Smooth muscle cell (in vitro differentiated cells): ENCODE measurements around the gene LMOD1. TPM values are rescaled to one million over a fixed set of nuclear protein-coding genes. Genes with fewer than 3 reads are reported as not detected.

Experiments
- DNase-seq: peaks from one replicate; lab custom pipeline; 2025; ENCODE audit not compliant: unreplicated experiment; lab: John Stamatoyannopoulos, UW
- H2AFZ ChIP-seq: fragments of 200-600 bp; sonication (generic); 2 replicates; pipeline ENCODE4 v1.6.0; 2016; ENCODE audit warnings: antibody characterized with exemption, low read depth, mild to moderate bottlenecking
- H3F3A ChIP-seq: fragments of 200-600 bp; sonication (generic); 2 replicates; pipeline ENCODE4 v1.6.0; 2017; ENCODE audit warnings: antibody characterized with exemption, low read depth
- H3K27ac ChIP-seq: fragments of 200-600 bp; sonication (generic); 2 replicates; pipeline ENCODE4 v1.5.1; 2016; ENCODE audit warnings: low read depth, mild to moderate bottlenecking
- H3K27me3 ChIP-seq: fragments of 200-600 bp; sonication (generic); 2 replicates; pipeline ENCODE4 v1.6.1; 2016; ENCODE audit warnings: low read depth, mild to moderate bottlenecking
- H3K36me3 ChIP-seq: fragments of 200-600 bp; sonication (generic); 2 replicates; pipeline ENCODE4 v1.5.1; 2016; ENCODE audit warnings: low read depth
- H3K4me1 ChIP-seq: fragments of 200-600 bp; sonication (generic); 2 replicates; pipeline ENCODE4 v1.5.1; 2016; ENCODE audit warnings: low read depth
- H3K4me2 ChIP-seq: fragments of 200-600 bp; sonication (generic); 2 replicates; pipeline ENCODE4 v1.6.0; 2016; ENCODE audit warnings: mild to moderate bottlenecking
- H3K4me3 ChIP-seq: fragments of 200-600 bp; sonication (generic); 2 replicates; pipeline ENCODE4 v1.5.1; 2016; ENCODE audit warnings: mild to moderate bottlenecking
- H3K79me2 ChIP-seq: fragments of 200-600 bp; sonication (generic); 2 replicates; pipeline ENCODE4 v1.6.0; 2016; ENCODE audit warnings: low read depth, mild to moderate bottlenecking
- H3K9ac ChIP-seq: fragments of 200-600 bp; sonication (generic); 2 replicates; pipeline ENCODE4 v1.6.0; 2016; ENCODE audit warnings: low read depth
- H3K9me3 ChIP-seq: fragments of 200-600 bp; sonication (generic); replicated peaks from 2 replicates; pipeline ENCODE4 v1.5.1; 2016; ENCODE audit warnings: low read depth
- H4K20me1 ChIP-seq: fragments of 200-600 bp; sonication (generic); 2 replicates; pipeline ENCODE4 v1.6.0; 2016; ENCODE audit warnings: low read depth
- WGBS: methylation state at CpG from one replicate; pipeline ENCODE4 v1.1.7; 2016; ENCODE audit warnings: low lambda C conversion rate; 5-methylcytosine and 5-hydroxymethylcytosine counted together
- polyA plus RNA-seq: library from polyadenylated mRNA; unstranded; fragments of >200 nt; fragmentation: Nextera tagmentation; extraction: Ambion mirVana; gene quantifications from 2 replicates; pipeline ENCODE4 v1.2.1, GENCODE V29; 2016
- total RNA-seq: library from RNA; depleted of rRNA; stranded (reverse); fragments of >200 nt; gene quantifications from 2 replicates; pipeline ENCODE4 v1.2.3, GENCODE V29; 2014
- TF ChIP-seq, protein P1 (sequence below): fragments of 200-600 bp; sonication (generic); IDR thresholded peaks from 2 replicates; pipeline ENCODE4 v1.5.1; 2017; ENCODE audit warnings: borderline replicate concordance, mild to moderate bottlenecking, antibody characterized with exemption; ENCODE audit not compliant: insufficient read depth, poor library complexity, severe bottlenecking

The LMOD1 gene
- total and polyA plus RNA-seq, 2 experiments from 2014 or later: 4.0 to 5.6 TPM

- Histone ChIP-seq H3K27me3 (no peaks in the 10 kb centered on the region), H3K4me3 (no peak overlapping the region), H3K4me1 (no peaks in the 10 kb centered on the region), H3F3A (peaks cover 7% of the 10 kb centered on the region), H3K9me3 (no peaks in the 10 kb centered on the region), H3K4me2 (no peak overlapping the region), H4K20me1 (no peaks in the 10 kb centered on the region), H3K36me3 (no peaks in the 10 kb centered on the region), H3K27ac (no peak overlapping the region), H3K79me2 (no peaks in the 10 kb centered on the region), H3K9ac (no peak overlapping the region), H2AFZ (no peak overlapping the region)
- TF ChIP-seq, protein P1, sequence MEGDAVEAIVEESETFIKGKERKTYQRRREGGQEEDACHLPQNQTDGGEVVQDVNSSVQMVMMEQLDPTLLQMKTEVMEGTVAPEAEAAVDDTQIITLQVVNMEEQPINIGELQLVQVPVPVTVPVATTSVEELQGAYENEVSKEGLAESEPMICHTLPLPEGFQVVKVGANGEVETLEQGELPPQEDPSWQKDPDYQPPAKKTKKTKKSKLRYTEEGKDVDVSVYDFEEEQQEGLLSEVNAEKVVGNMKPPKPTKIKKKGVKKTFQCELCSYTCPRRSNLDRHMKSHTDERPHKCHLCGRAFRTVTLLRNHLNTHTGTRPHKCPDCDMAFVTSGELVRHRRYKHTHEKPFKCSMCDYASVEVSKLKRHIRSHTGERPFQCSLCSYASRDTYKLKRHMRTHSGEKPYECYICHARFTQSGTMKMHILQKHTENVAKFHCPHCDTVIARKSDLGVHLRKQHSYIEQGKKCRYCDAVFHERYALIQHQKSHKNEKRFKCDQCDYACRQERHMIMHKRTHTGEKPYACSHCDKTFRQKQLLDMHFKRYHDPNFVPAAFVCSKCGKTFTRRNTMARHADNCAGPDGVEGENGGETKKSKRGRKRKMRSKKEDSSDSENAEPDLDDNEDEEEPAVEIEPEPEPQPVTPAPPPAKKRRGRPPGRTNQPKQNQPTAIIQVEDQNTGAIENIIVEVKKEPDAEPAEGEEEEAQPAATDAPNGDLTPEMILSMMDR: no peak
- DNase-seq: no peak
- WGBS: 94% methylated on average over 4 of the region's 4 CpGs
Observed at GRCh38 chr1:201898240-201898894, 48.0 kb downstream of the LMOD1 start.

GRCh38 chr1:201896951-201897391, 49.4 kb downstream of the LMOD1 start:
- DNase-seq: no peak
- no peak overlapping the region for H3K27ac ChIP-seq
- no peaks in the 10 kb centered on the region for H3K79me2 ChIP-seq
- no peaks in the 10 kb centered on the region for H3K36me3 ChIP-seq
- no peak overlapping the region for H3K4me3 ChIP-seq
- H4K20me1 ChIP-seq: no peaks in the 10 kb centered on the region
- H2AFZ ChIP-seq: no peak overlapping the region
- no peaks in the 10 kb centered on the region for H3K27me3 ChIP-seq
- WGBS: 89% methylated on average over 2 of the region's 2 CpGs
- TF ChIP-seq, protein P1: no peak
- no peaks in the 10 kb centered on the region for H3K4me1 ChIP-seq
- H3K4me2 ChIP-seq: no peak overlapping the region
- no peaks in the 10 kb centered on the region for H3K9me3 ChIP-seq
- no peak overlapping the region for H3K9ac ChIP-seq
- H3F3A ChIP-seq: no peaks in the 10 kb centered on the region

GRCh38 chr1:201895913-201896807, 50.2 kb downstream of the LMOD1 start:
- Histone ChIP-seq H3K27ac (no peak overlapping the region), H4K20me1 (no peaks in the 10 kb centered on the region), H3K27me3 (no peaks in the 10 kb centered on the region), H3K4me2 (no peak overlapping the region), H3K4me1 (no peaks in the 10 kb centered on the region), H3K79me2 (no peaks in the 10 kb centered on the region), H3K4me3 (no peak overlapping the region), H3K9me3 (no peaks in the 10 kb centered on the region), H3K9ac (no peak overlapping the region), H2AFZ (no peak overlapping the region), H3K36me3 (no peaks in the 10 kb centered on the region), H3F3A (no peaks in the 10 kb centered on the region)
- WGBS: 21% methylated on average over 10 of the region's 10 CpGs
- TF ChIP-seq, protein P1: peak; percentile 98
- DNase-seq: peak; percentile 67
